Pancreas (tissue), 10 donors: ENCODE data around the gene OSGEP. TPM values are rescaled to one million over a fixed set of nuclear protein-coding genes. Genes with fewer than 3 reads are reported as not detected.

Experiments
- ATAC-seq, 4 donors: fragments of 200-7000 bp; cut with Tn5 transposase; one replicate each; pipeline versions ENCODE4 v1.8.0 to v1.9.1; 2020; ENCODE audit warnings: mild to moderate bottlenecking in 4 of 4, moderate library complexity in 4 of 4
- DNase-seq, 6 donors: peaks; one replicate each; pipeline ENCODE4 v3.0.0-alpha.2; 2020
- FAIRE-seq: peaks from 2 replicates; lab custom pipeline; 2012; peaks lifted over from hg19 to GRCh38; lab: Jason Lieb, UNC
- H3K27ac ChIP-seq, 4 donors: fragments of 200-600 bp; sonication (generic); 1 replicate in 3 of 4; 2 replicates in 1 of 4; pipeline versions ENCODE4 v1.5.0 to v1.8.0; 2020
- H3K27me3 ChIP-seq, 4 donors: fragments of 200-600 bp; one replicate each; pipeline ENCODE4 v1.8.0; 2021
- H3K36me3 ChIP-seq, 3 donors: fragments of 200-600 bp; sonication (generic) in 1 of 3; one replicate each; pipeline versions ENCODE4 v1.5.0 to v1.8.0; 2020 to 2021
- H3K4me1 ChIP-seq, 3 donors: fragments of 200-600 bp; one replicate each; pipeline ENCODE4 v1.8.0; 2021
- H3K4me3 ChIP-seq, 4 donors: fragments of 200-600 bp; sonication (generic) in 2 of 4; one replicate each; pipeline versions ENCODE4 v1.5.0 to v1.8.0; 2020 to 2021
- H3K9me3 ChIP-seq, 4 donors: fragments of 200-600 bp; one replicate each; pipeline ENCODE4 v1.8.0; 2021
- WGBS, 2 donors: extraction: QIAGEN DNeasy Blood & Tissue Kit; methylation state at CpG; one replicate each; pipeline ENCODE4 v1.1.7; 2013; 5-methylcytosine and 5-hydroxymethylcytosine counted together
- intact Hi-C, 3 donors: fragments of 100-400 bp; cut with DNase I; formaldehyde crosslinking; loops; one replicate each; pipeline versions ENCODE4 v1.11.1 to v1.14.2; 2022
- polyA plus RNA-seq, 2 donors: library from polyadenylated mRNA; stranded (reverse); fragments of 200-250 nt; gene quantifications; one replicate each; pipeline ENCODE4 v1.2.3, GENCODE V29; 2013
- total RNA-seq, 6 donors: library from RNA; stranded (reverse); fragmentation: NEBNext Ultra II Directional in 4 of 6; extraction: Animal tissue kit (Norgen Biotek cat#: 25700) in 4 of 6; gene quantifications; one replicate each; pipeline versions ENCODE4 v1.2.1 to v1.2.4, GENCODE V29; 2021 to 2023
- TF ChIP-seq, protein P1 (sequence below), 4 donors: fragments of 200-600 bp; sonication (generic) in 3 of 4; IDR thresholded peaks; one replicate each; pipeline versions ENCODE4 v1.5.0 to v1.8.0; 2021; ENCODE audit warnings: antibody characterized with exemption in 4 of 4
- donor health status: healthy with polysubstance abuse.
- donor health status: DM: no; HTN: no; CAD: no; lungs with moderate emphysema.
- donor health status: DM: no; HTN: no; CAD: no.
- donor health status: control.
- donor health status: control.
- donor health status: Bipolar disorder and iron deficiency.
- donor health status: DM: yes; HTN: yes; CAD: no.
- donor health status: DM: no; HTN: no; CAD: no.
- donor health status: DM: no; HTN: no; CAD: no.
- donor health status: DM: yes; HTN: yes; CAD: no.

OSGEP gene
- total and polyA plus RNA-seq, 8 donors = 11.4 to 69.8 (median 14.7) TPM

DNA sequence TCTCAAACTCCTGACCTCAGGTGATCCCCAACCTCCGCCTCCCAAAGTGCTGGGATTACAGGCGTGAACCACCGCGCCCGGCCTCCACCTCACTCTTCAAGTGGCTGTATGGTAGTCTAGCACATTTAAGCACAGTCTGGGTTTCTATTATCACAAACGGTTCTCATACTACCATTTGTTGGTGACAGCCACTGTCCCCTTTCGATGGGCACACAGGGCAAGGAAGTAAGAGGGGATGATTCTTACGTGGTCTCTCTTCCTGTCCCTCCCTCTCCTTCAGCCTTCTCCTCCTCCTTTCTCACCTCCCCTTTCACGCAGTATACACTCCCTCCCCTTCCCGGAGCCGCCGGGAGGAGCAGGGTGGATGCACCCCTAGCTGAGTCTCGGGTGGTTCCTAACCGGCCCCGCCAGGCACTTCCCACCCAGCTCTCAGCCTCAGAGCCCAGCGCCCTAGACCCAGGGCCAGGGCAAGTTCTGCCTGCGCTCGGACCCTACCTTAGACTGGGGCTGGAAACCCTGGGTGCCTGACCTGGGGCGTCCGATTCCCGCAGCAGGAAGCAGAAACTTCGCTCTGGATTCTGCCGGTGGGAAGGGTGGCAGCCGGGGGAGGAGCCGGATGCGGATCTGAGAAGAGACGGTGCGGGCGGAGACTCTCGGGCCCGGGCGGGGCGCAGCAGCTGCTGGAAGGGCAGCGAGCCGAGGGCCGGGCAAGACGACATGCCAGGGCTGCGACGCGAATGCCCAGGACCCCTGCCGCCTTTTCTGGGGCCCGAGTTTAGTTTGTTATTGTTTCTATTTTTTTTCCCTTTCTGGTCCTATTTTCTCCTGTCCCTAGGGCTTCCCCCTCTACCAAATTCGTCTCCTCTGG, 41.5 kb downstream of the OSGEP start, which contains the start of gene TEP1:
Gene TEP1, minus strand, starts transcription at position 626 of the 868 bp plus-strand sequence. CDS start 5,062 bp downstream, outside the sequence.
- FAIRE-seq (no peak), ATAC-seq (peak; percentile 95 to 97 (median 96)), DNase-seq (peak; percentile 84 to 93 (median 87))
- Histone ChIP-seq H3K4me3 (peak within 1 kb of the TSS; percentile 40 to 99 (median 78)), H3K4me1 (peaks cover 9 to 14% (median 11%) of the 10 kb centered on the region in 3 donors), H3K27ac (peak within 1 kb of the TSS; percentile 74 to 92 (median 88)), H3K9me3 (no peaks in the 10 kb centered on the region), H3K36me3 (peaks cover 0 to 3% (median 0%) of the 10 kb centered on the region in 3 donors), H3K27me3 (no peaks in the 10 kb centered on the region)
- 0 to 1% methylated on average over 42 to 43 of the region's 43 CpGs for WGBS, 2 donors
- intact Hi-C loops = no loop called here
- TF ChIP-seq, protein P1, sequence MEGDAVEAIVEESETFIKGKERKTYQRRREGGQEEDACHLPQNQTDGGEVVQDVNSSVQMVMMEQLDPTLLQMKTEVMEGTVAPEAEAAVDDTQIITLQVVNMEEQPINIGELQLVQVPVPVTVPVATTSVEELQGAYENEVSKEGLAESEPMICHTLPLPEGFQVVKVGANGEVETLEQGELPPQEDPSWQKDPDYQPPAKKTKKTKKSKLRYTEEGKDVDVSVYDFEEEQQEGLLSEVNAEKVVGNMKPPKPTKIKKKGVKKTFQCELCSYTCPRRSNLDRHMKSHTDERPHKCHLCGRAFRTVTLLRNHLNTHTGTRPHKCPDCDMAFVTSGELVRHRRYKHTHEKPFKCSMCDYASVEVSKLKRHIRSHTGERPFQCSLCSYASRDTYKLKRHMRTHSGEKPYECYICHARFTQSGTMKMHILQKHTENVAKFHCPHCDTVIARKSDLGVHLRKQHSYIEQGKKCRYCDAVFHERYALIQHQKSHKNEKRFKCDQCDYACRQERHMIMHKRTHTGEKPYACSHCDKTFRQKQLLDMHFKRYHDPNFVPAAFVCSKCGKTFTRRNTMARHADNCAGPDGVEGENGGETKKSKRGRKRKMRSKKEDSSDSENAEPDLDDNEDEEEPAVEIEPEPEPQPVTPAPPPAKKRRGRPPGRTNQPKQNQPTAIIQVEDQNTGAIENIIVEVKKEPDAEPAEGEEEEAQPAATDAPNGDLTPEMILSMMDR (IDR thresholded peaks at IDR 0.05) = no peak

DNA sequence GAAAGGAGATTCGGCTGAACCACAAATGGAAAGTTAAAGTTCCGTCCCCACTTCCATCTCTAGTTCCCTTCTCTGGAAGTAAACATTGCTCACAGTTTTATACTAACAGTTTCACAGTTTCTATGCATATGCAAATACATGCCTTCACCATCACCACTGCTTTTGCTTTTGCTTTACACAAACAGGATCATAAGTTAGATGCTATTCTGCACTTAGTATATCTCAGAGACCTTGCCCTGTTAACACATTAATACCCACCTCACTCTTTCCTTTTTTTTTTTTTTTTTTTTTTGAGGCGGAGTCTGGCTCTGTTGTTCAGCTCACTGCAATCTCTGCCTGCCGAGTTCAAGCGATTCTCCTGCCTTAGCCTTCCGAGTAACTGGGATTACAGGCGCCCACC, 42.2 kb downstream of the OSGEP start:
- ATAC-seq = peak in 3 of 4 donors; percentile 2 to 5 (median 2)
- no peak for DNase-seq
- H3K27ac ChIP-seq = peak overlapping the region in 2 of 4 donors; percentile 74 to 88
- peaks cover 0 to 8% (median 0%) of the 10 kb centered on the region in 3 donors for H3K36me3 ChIP-seq
- H3K4me1 ChIP-seq = peaks cover 4 to 8% (median 7%) of the 10 kb centered on the region in 3 donors
- 5 to 9% methylated on average over 7 of the region's 7 CpGs for WGBS, 2 donors
- intact Hi-C loops = no loop called here
- TF ChIP-seq, protein P1 (IDR thresholded peaks at IDR 0.05) = no peak
- no peak for FAIRE-seq
- H3K9me3 ChIP-seq = no peaks in the 10 kb centered on the region
- H3K4me3 ChIP-seq = peak overlapping the region in 3 of 4 donors; percentile 40 to 78 (median 77)
- no peaks in the 10 kb centered on the region for H3K27me3 ChIP-seq

DNA sequence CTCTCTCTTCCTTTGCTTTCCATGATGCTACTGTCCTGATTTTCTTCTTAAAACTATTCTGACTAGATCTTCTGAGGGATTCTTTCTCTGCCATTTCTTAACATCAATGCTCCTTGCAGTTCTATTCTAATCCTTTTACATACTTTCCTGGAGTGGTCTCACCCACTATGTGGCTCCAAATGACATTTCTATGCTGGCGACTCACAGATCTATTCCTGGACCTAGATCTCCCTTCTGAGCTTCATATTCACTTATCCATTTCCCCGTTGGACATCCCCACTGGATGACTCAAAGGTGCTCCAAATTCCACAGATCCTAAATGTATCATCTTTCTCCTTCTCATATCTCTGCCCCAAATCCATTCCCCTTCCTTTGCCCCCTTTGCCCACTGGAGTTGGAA, 45.4 kb downstream of the OSGEP start:
- no peak for FAIRE-seq
- 81 to 88% methylated on average over 2 of the region's 2 CpGs for WGBS, 2 donors
- no peaks in the 10 kb centered on the region for H3K9me3 ChIP-seq
- no peak for ATAC-seq
- H3K4me3 ChIP-seq = no peak overlapping the region
- TF ChIP-seq, protein P1 (IDR thresholded peaks at IDR 0.05) = no peak
- peaks cover 0 to 19% (median 0%) of the 10 kb centered on the region in 3 donors for H3K36me3 ChIP-seq
- no peak for DNase-seq
- H3K27me3 ChIP-seq = no peaks in the 10 kb centered on the region
- H3K4me1 ChIP-seq = peaks cover 0 to 4% (median 4%) of the 10 kb centered on the region in 3 donors
- H3K27ac ChIP-seq = no peak overlapping the region
- intact Hi-C loops = loop anchor here in 1 of 3 donors (10.0 kb wide), 1 partner anchor 84 kb away; no protein-coding TSS in a partner anchor

DNA sequence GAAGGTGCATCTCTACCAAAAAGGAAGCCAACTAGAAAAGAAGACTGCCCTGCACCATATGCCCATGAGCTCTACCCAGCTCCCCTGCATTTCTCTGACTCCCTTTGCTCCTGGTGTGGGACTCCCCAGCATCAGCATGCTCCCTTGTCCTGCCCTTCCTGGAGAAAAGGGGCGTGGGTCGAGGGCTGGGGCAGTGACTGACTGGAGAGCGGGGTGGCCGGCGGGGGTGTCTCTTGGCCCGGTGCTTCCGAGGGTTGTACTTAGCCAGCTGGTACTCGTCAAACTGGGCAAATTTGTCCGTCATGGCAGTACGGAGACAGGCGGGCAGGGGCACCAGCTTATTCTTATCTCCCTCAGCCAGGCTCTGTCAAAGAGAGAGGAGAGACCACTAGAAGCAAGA, 51.1 kb downstream of the OSGEP start:
- intact Hi-C loops = loop anchor here in 1 of 3 donors (10.0 kb wide), 1 partner anchor 79 kb away; no protein-coding TSS in a partner anchor
- Histone ChIP-seq H3K4me1 (peaks cover 0 to 6% (median 0%) of the 10 kb centered on the region in 3 donors), H3K36me3 (peaks cover 0 to 32% (median 0%) of the 10 kb centered on the region in 3 donors), H3K27me3 (no peaks in the 10 kb centered on the region), H3K4me3 (no peak overlapping the region), H3K9me3 (no peaks in the 10 kb centered on the region), H3K27ac (no peak overlapping the region)
- FAIRE-seq (no peak), DNase-seq (no peak), ATAC-seq (no peak)
- 92% methylated on average over 11 of the region's 11 CpGs for WGBS, 2 donors
- TF ChIP-seq, protein P1 (IDR thresholded peaks at IDR 0.05) = no peak
